Activated B cell treated with CpG ODN at 0.5 μM for 24 hours (primary cell): ENCODE results near the gene BSDC1. TPM values are rescaled to one million over a fixed set of nuclear protein-coding genes. Genes with fewer than 3 reads are reported as not detected.

Experiments used
- ATAC-seq: fragments of 200-7000 bp; cut with Tn5 transposase; one replicate; pipeline ENCODE4 v1.10.0; 2021; ENCODE audit warnings: low read depth, mild to moderate bottlenecking, moderate library complexity
- CTCF ChIA-PET: fragments of 350-600 bp; sonication (Branson Sonifier 250); formaldehyde crosslinking; loops from one replicate; lab custom pipeline; 2021; ENCODE audit warnings: antibody characterized with exemption; lab: Charles Lee
- POLR2A ChIA-PET: fragments of 350-600 bp; sonication (Branson Sonifier 250); formaldehyde crosslinking; loops from one replicate; lab custom pipeline; 2021; ENCODE audit warnings: antibody characterized with exemption; lab: Charles Lee
- DNase-seq: peaks from one replicate; pipeline ENCODE4 v3.0.0; 2022
- H3K27ac Mint-ChIP-seq: one replicate; pipeline ENCODE4 v1.8.0; 2020; ENCODE audit warnings: mixed read lengths
- H3K27me3 Mint-ChIP-seq: one replicate; pipeline ENCODE4 v1.8.0; 2021; ENCODE audit warnings: mixed read lengths
- H3K36me3 Mint-ChIP-seq: one replicate; pipeline ENCODE4 v1.8.0; 2021; ENCODE audit warnings: low read depth, mixed read lengths
- H3K4me1 Mint-ChIP-seq: one replicate; pipeline ENCODE4 v1.8.0; 2021; ENCODE audit warnings: mixed read lengths
- H3K4me3 Mint-ChIP-seq: one replicate; pipeline ENCODE4 v1.8.0; 2020; ENCODE audit warnings: mild to moderate bottlenecking, mixed read lengths
- H3K9me3 Mint-ChIP-seq: one replicate; pipeline ENCODE4 v1.8.0; 2020; ENCODE audit warnings: mixed read lengths
- intact Hi-C: fragments of 100-400 bp; cut with micrococcal nuclease; formaldehyde crosslinking; loops from one replicate; pipeline ENCODE4 v1.15.1; 2024
- total RNA-seq: library from RNA; stranded (reverse); gene quantifications from 2 replicates; pipeline ENCODE4 v1.2.3, GENCODE V29; 2022
- TF ChIP-seq, protein P1 (sequence below): fragments of 200-600 bp; IDR thresholded peaks from one replicate; pipeline ENCODE4 v1.8.0; 2022; ENCODE audit warnings: antibody characterized with exemption, mild to moderate bottlenecking

The BSDC1 gene
- total RNA-seq, 1 donor from 2014 or later: 72.2 TPM

DNA sequence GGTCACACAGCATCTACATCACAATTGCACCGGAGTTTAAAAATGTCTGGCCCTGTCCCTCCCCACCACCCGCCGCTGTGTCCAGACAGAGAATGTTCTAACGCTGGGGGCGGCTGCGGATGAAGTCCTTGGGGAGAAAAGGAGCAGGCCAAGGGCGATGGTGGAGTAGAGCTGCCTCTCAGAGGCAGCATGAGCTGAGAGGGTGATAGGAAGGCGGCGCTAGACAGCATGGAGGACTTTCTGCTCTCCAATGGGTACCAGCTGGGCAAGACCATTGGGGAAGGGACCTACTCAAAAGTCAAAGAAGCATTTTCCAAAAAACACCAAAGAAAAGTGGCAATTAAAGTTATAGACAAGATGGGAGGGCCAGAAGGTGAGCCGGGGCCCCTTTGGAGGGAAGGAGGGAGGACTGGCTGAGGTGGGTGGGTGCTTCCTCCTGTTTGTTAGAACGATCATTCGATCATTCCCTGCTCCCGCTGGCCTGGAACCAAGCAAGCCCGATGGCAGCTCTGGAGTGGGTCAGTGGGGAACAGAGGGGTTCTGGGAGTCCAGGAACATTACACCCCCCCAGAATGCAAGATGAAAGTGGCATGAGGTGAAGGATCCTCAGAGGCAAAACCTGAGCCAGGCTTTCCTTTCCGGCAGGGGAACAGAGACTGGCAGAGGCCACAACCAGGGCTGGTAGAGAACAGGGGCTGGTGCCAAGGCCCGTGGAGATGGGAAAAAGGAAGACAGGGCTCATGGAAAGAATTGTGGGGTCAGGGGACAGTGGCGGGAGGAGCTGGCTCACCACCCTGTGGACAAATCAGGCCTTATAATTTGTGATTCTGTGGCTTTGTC, 31.5 kb downstream of the BSDC1 start, which contains the start of the genes FAM229A and TSSK3:
FAM229A (minus strand) TSS at position 12 of the 840 bp plus-strand sequence. CDS start 394 bp downstream, outside the sequence.
TSSK3 (plus strand) TSS at position 66 of the 840 bp plus-strand sequence; CDS start at position 229, 163 bp downstream.
- TF ChIP-seq, protein P1, sequence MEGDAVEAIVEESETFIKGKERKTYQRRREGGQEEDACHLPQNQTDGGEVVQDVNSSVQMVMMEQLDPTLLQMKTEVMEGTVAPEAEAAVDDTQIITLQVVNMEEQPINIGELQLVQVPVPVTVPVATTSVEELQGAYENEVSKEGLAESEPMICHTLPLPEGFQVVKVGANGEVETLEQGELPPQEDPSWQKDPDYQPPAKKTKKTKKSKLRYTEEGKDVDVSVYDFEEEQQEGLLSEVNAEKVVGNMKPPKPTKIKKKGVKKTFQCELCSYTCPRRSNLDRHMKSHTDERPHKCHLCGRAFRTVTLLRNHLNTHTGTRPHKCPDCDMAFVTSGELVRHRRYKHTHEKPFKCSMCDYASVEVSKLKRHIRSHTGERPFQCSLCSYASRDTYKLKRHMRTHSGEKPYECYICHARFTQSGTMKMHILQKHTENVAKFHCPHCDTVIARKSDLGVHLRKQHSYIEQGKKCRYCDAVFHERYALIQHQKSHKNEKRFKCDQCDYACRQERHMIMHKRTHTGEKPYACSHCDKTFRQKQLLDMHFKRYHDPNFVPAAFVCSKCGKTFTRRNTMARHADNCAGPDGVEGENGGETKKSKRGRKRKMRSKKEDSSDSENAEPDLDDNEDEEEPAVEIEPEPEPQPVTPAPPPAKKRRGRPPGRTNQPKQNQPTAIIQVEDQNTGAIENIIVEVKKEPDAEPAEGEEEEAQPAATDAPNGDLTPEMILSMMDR: no peak
- Mint-ChIP-seq H3K4me3 (peak within 1 kb of the TSS; percentile 58), H3K36me3 (peaks cover 33% of the 10 kb centered on the region), H3K4me1 (peaks cover 29% of the 10 kb centered on the region), H3K27ac (peak within 1 kb of the TSS; percentile 65), H3K27me3 (no peaks in the 10 kb centered on the region), H3K9me3 (no peaks in the 10 kb centered on the region)
- intact Hi-C loops: loop anchor here (1.0 to 5.0 kb wide), 3 partner anchors 27 to 145 kb away; no protein-coding TSS in a partner anchor
- ChIA-PET POLR2A (interaction anchor here (0.6 to 5.5 kb wide), 7 partner anchors 10 to 213 kb away, joined by 3 to 75 read pairs (median 5); partner anchors contain the start of genes HDAC1 and MARCKSL1), CTCF (interaction anchor here (1.3 to 2.5 kb wide), 3 partner anchors 46 to 147 kb away, joined by 4 to 8 read pairs (median 4); no protein-coding TSS in a partner anchor)
- ATAC-seq (no peak), DNase-seq (no peak)

DNA sequence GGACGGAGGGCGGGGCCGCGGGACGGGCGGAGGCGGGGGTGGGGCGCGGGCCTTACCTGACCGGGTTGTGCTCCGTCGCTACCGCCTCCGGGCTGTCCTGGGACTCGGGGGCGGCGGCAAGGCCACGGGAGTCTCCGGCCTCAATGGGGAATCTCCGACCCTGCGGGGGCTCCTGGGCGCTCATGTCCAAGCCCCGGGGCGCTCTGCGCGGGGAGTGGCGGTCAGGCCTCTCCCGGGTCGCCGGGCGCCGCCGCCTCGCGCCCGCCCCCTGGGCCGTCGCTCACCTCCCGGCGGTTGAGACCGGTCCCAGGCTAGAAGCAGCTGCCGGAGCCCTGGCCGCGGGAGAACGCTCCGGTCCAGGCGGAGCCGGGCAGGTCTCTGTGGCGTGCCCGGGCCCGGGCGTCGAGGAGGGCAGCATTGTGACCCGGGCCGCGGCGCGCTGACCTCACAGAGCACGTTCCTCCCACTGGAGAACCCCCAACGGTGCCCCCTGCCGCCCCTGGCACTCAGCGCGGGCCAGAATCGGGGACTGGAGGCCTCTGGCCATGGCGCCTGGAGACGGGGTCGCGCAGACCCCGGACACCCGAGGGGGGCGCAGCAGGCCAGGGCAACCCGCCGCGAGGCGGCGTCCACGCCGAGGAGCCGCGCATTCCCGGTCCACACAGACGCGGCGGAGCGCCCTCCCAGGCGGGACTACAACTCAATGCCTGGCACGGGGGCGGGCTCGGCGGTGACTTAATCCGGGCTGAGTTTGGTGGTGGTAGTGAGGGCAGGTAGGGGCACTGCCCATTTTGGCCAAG, 32.4 kb downstream of the BSDC1 start:
- TF ChIP-seq, protein P1: no peak
- peak; percentile 38 for ATAC-seq
- peak overlapping the region; percentile 65 for H3K27ac Mint-ChIP-seq
- intact Hi-C loops: loop anchor here (1.0 to 5.0 kb wide), 3 partner anchors 27 to 145 kb away; no protein-coding TSS in a partner anchor
- ChIA-PET CTCF (interaction anchor here (1.7 kb wide), 1 partner anchor 146 kb away, joined by 4 read pairs; no protein-coding TSS in a partner anchor), POLR2A (interaction anchor here (1.6 to 5.5 kb wide), 4 partner anchors 10 to 70 kb away, joined by 4 to 75 read pairs (median 22); partner anchors contain the start of genes BSDC1, HDAC1 and MARCKSL1)
- H3K36me3 Mint-ChIP-seq: peaks cover 26% of the 10 kb centered on the region
- peak; percentile 46 for DNase-seq
- no peaks in the 10 kb centered on the region for H3K27me3 Mint-ChIP-seq
- peak overlapping the region; percentile 58 for H3K4me3 Mint-ChIP-seq
- no peaks in the 10 kb centered on the region for H3K9me3 Mint-ChIP-seq
- H3K4me1 Mint-ChIP-seq: peaks cover 31% of the 10 kb centered on the region

DNA sequence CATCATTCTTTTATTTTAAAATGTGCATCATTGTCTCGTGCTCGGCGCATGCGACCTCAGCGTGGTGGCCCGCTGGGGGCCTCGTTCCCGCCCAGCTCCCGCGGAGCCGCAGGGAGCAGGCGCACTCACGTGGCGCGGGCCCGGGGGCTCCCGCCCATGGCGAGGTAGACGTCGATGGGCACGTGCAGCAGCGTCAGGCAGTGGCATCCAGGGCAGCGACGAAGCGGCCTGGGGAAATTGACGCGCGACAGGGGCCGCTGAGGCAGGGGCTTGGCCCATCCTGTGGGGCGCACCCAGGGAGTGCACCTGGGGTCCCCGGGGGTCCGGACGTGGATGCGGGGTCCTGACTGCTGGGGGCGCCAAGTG, 33.0 kb downstream of the BSDC1 start:
- Mint-ChIP-seq H3K4me3 (peak overlapping the region; percentile 71), H3K9me3 (no peaks in the 10 kb centered on the region), H3K27me3 (no peaks in the 10 kb centered on the region), H3K27ac (no peak overlapping the region), H3K4me1 (peaks cover 31% of the 10 kb centered on the region), H3K36me3 (peaks cover 21% of the 10 kb centered on the region)
- ATAC-seq (no peak), DNase-seq (no peak)
- TF ChIP-seq, protein P1: no peak
- ChIA-PET POLR2A (interaction anchor here (2.8 to 5.5 kb wide), 3 partner anchors 9 to 33 kb away, joined by 10 to 75 read pairs (median 35); partner anchors contain the start of genes BSDC1 and MARCKSL1), CTCF (interaction anchor here (1.2 to 1.7 kb wide), 2 partner anchors 10 to 146 kb away, joined by 3 to 4 read pairs; no protein-coding TSS in a partner anchor)
- intact Hi-C loops: loop anchor here (5.0 kb wide), 2 partner anchors 39 to 144 kb away; no protein-coding TSS in a partner anchor

DNA sequence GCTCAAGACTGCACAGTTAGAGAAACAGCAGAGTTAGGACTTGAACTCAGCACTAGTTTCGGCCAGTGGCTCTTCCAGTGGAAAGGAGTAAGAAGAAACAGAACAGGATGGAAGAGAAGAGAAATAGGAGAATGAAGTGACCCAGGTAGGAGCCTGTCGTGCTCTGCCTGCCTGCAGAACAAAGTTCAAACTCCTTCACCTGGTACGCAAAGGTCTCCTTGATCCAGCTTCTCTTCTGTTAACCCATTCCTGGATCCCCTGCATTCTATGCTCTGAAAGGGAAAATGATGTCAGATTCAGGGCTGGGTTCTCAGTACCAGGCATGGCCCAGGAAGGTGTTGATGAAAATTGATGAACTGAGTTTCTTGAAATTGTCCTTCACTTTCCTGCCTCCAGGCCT, 35.8 kb downstream of the BSDC1 start:
- ChIA-PET CTCF (interaction anchor here (1.7 kb wide), 1 partner anchor 23 kb away, joined by 5 read pairs; the partner anchor contains the start of gene MARCKSL1), POLR2A (interaction anchor here (5.5 kb wide), 1 partner anchor 23 kb away, joined by 75 read pairs; the partner anchor contains the start of gene MARCKSL1)
- Mint-ChIP-seq H3K4me3 (no peak overlapping the region), H3K36me3 (no peaks in the 10 kb centered on the region), H3K9me3 (no peaks in the 10 kb centered on the region), H3K27ac (no peak overlapping the region), H3K27me3 (no peaks in the 10 kb centered on the region), H3K4me1 (peaks cover 29% of the 10 kb centered on the region)
- ATAC-seq: no peak
- intact Hi-C loops: no loop called here
- TF ChIP-seq, protein P1: no peak
- DNase-seq: no peak
